Lung (tissue), 12 donors: ENCODE data around the gene DIP2B. TPM values are rescaled to one million over a fixed set of nuclear protein-coding genes. Genes with fewer than 3 reads are reported as not detected.
A peak's percentile ranks its signal among the peaks of the same experiment; 100 is the strongest.

ENCODE experiments used
- ATAC-seq: fragments of 200-7000 bp; cut with Tn5 transposase; one replicate; pipeline ENCODE4 v1.9.1; 2020; ENCODE audit warnings: moderate number of reproducible peaks; ENCODE audit not compliant: insufficient read depth, low FRiP score
- DNase-seq, 3 donors: peaks; one replicate each; pipeline ENCODE4 v3.0.0-alpha.2; 2013 to 2017
- H3K27ac ChIP-seq, 2 donors: one replicate each; pipeline ENCODE4 v1.5.1; 2013; ENCODE audit warnings: mild to moderate bottlenecking in 2 of 2, moderate library complexity in 2 of 2, control low read depth in 1 of 2, inconsistent platforms in 1 of 2, low read depth in 1 of 2, low read length in 1 of 2
- H3K27me3 ChIP-seq, 3 donors: one replicate each; pipeline ENCODE4 v1.5.1; 2013; ENCODE audit warnings: low read length in 2 of 3; ENCODE audit not compliant: control insufficient read depth in 3 of 3, insufficient read depth in 3 of 3
- H3K36me3 ChIP-seq, 4 donors: one replicate each; pipeline ENCODE4 v1.5.1; 2013; ENCODE audit warnings: low read length in 4 of 4, mild to moderate bottlenecking in 1 of 4, moderate library complexity in 1 of 4; ENCODE audit not compliant: control insufficient read depth in 4 of 4, insufficient read depth in 4 of 4
- H3K4me1 ChIP-seq, 5 donors: one replicate each; pipeline ENCODE4 v1.5.1; 2013; ENCODE audit warnings: low read length in 5 of 5, mild to moderate bottlenecking in 2 of 5, moderate library complexity in 1 of 5; ENCODE audit not compliant: control insufficient read depth in 5 of 5, insufficient read depth in 5 of 5
- H3K4me3 ChIP-seq: one replicate; pipeline ENCODE4 v1.5.1; 2013; ENCODE audit warnings: mild to moderate bottlenecking, control low read depth, moderate library complexity
- H3K9ac ChIP-seq, 2 donors: one replicate each; pipeline ENCODE4 v1.5.1; 2013; ENCODE audit warnings: low read length in 2 of 2, control low read depth in 1 of 2; ENCODE audit not compliant: insufficient read depth in 1 of 2
- H3K9me3 ChIP-seq, 4 donors: one replicate each; pipeline ENCODE4 v1.5.1; 2013; ENCODE audit warnings: low read length in 3 of 4, mild to moderate bottlenecking in 1 of 4, moderate library complexity in 1 of 4; ENCODE audit not compliant: control insufficient read depth in 4 of 4, insufficient read depth in 3 of 4
- CTCF ChIP-seq: IDR thresholded peaks from 2 replicates; pipeline ENCODE4 v1.5.1; 2012; ENCODE audit warnings: mild to moderate bottlenecking; ENCODE audit errors: control extremely low read depth, extremely low read depth
- WGBS, 2 donors: extraction: QIAGEN DNeasy Blood & Tissue Kit; methylation state at CpG; one replicate each; pipeline ENCODE4 v1.1.7; 2013; 5-methylcytosine and 5-hydroxymethylcytosine counted together
- polyA plus RNA-seq, 2 donors: library from polyadenylated mRNA; stranded (reverse); fragments of 200-250 nt; gene quantifications; one replicate each; pipeline ENCODE4 v1.2.1, GENCODE V29; 2013
- total RNA-seq, 2 donors: library from RNA; depleted of rRNA in 1 of 2; stranded (reverse); fragments of >200 nt in 1 of 2; gene quantifications; one replicate each; pipeline ENCODE4 v1.2.1, GENCODE V29; 2014 to 2021
- donor health status: control.
- donor health status: control.
- donor health status: Bipolar disorder and iron deficiency.
- donor health status: healthy.
- donor health status: DM: yes; HTN: yes; CAD: no.

Gene DIP2B
- total and polyA plus RNA-seq, 4 donors, result 4.2 to 55.8 (median 18.6) TPM

- Histone ChIP-seq H3K9me3 (no peaks in the 10 kb centered on the region), H3K9ac (no peak overlapping the region), H3K27ac (no peak overlapping the region), H3K36me3 (peaks cover 22 to 53% (median 32%) of the 10 kb centered on the region in 4 donors), H3K27me3 (no peaks in the 10 kb centered on the region), H3K4me1 (no peaks in the 10 kb centered on the region), H3K4me3 (no peak overlapping the region)
- ATAC-seq (no peak), DNase-seq (no peak)
- TF ChIP-seq CTCF, result no peak
- 85 to 92% methylated on average over 3 of the region's 3 CpGs for WGBS, 2 donors
These were observed 228.9 kb downstream of the DIP2B start for GRCh38 chr12:50733706-50734105.

GRCh38 chr12:50734409-50735263 lies 229.9 kb downstream of the DIP2B start:
- ATAC-seq, result no peak
- Histone ChIP-seq H3K9me3 (no peaks in the 10 kb centered on the region), H3K36me3 (peaks cover 22 to 51% (median 33%) of the 10 kb centered on the region in 4 donors), H3K4me1 (no peaks in the 10 kb centered on the region), H3K27me3 (no peaks in the 10 kb centered on the region), H3K27ac (no peak overlapping the region), H3K4me3 (no peak overlapping the region), H3K9ac (no peak overlapping the region)
- DNase-seq, result peak; percentile 28 to 58 (median 57)
- WGBS, 2 donors, result 82 to 84% methylated on average over 10 of the region's 10 CpGs
- TF ChIP-seq CTCF, result peak; percentile 4

- H3K9me3 ChIP-seq, result no peaks in the 10 kb centered on the region
- H3K9ac ChIP-seq, result no peak overlapping the region
- no peak overlapping the region for H3K27ac ChIP-seq
- no peak for TF ChIP-seq CTCF
- H3K36me3 ChIP-seq, result peaks cover 15 to 48% (median 41%) of the 10 kb centered on the region in 4 donors
- H3K27me3 ChIP-seq, result no peaks in the 10 kb centered on the region
- no peak overlapping the region for H3K4me3 ChIP-seq
- H3K4me1 ChIP-seq, result no peaks in the 10 kb centered on the region
- no peak for ATAC-seq
- 94 to 95% methylated on average over 7 of the region's 7 CpGs for WGBS, 2 donors
- DNase-seq, result no peak
These were observed 234.8 kb downstream of the DIP2B start for GRCh38 chr12:50739611-50740010.
